Left renal cortex interstitium (tissue), 4 donors: ENCODE data around the gene PLXDC2. TPM values are rescaled to one million over a fixed set of nuclear protein-coding genes. Genes with fewer than 3 reads are reported as not detected.
A peak's percentile ranks its signal among the peaks of the same experiment; 100 is the strongest.
"Not testable (repeated sequence)": the region's sequence is repeated elsewhere in the genome, so short reads cannot be mapped to it uniquely, and the experiment has no call there.

Experiments used
- DNase-seq, 4 donors: peaks; one replicate each; pipeline ENCODE4 v3.0.0-alpha.2; 2013; ENCODE audit warnings: low read depth in 4 of 4, low spot score in 2 of 4, missing footprints in 1 of 4
- polyA plus RNA-seq, 4 donors: library from polyadenylated mRNA; unstranded; fragments of 120-200 nt; gene quantifications; one replicate each; pipeline ENCODE4 v1.2.1, GENCODE V29; 2013; ENCODE audit not compliant: insufficient read length in 4 of 4

The PLXDC2 gene
- polyA plus RNA-seq: 10 to 100 TPM; 28.0 to 35.6 (median 34.2) TPM

DNA sequence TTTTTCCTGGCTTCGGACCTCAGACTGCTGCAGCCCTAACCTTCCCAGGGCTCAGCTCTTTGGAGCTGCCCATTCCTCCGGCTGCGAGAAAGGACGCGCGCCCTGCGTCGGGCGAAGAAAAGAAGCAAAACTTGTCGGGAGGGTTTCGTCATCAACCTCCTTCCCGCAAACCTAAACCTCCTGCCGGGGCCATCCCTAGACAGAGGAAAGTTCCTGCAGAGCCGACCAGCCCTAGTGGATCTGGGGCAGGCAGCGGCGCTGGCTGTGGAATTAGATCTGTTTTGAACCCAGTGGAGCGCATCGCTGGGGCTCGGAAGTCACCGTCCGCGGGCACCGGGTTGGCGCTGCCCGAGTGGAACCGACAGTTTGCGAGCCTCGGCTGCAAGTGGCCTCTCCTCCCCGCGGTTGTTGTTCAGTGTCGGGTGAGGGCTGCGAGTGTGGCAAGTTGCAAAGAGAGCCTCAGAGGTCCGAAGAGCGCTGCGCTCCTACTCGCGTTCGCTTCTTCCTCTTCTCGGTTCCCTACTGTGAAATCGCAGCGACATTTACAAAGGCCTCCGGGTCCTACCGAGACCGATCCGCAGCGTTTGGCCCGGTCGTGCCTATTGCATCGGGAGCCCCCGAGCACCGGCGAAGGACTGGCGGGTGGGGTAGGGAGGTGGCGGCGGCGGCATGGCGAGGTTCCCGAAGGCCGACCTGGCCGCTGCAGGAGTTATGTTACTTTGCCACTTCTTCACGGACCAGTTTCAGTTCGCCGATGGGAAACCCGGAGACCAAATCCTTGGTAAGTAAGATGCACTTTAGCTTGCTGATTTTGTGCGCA lies at the start of gene PLXDC2:
TSS of gene PLXDC2 (plus strand) at position 22 of the 820 bp plus-strand sequence.
- peak in 3 of 4 donors; percentile 62 to 84 (median 64) for DNase-seq

DNA sequence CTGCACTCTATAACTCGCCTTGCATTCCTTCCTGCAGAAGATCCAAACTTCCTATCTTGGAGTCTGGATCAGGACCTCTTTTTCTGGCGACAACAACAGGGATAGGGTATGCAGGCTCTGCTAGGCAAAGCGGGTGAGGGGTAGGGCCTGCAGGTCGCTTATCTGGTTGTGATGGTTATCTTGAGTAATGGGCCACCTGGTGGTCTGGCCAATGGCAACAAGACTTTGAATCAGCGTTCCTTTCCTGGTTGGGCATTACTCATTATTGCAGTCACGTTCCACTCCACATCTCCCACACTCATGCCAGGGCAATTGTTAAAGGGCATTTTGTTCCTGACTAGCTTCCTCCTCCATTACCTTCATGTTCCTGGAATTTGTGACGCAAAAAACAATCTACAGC lies 48.4 kb upstream of the PLXDC2 start:
- DNase-seq: no peak

DNA sequence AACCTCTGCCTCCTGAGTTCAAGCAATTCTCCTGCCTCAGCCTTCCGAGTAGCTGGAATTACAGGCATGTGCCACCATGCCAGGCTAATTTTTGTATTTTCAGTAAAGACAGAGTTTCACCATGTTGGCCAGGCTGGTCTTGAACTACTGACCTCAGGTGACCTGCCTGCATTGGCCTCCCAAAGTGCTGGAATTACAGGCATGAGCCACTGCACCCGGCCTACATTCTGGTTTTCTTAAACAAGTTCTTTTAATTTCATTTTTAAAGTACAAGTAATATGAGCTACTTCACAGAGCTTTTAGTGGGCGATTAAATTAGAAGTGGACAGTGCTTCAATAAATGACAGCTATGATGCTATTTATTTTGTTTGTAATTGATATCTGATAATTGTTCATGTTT lies 46.4 kb upstream of the PLXDC2 start:
- DNase-seq: not testable (repeated sequence)

- DNase-seq: no peak
Observed at GRCh38 chr10:19772972-19773371, 43.3 kb upstream of the PLXDC2 start.

- DNase-seq: no peak
Observed at GRCh38 chr10:19775296-19775695, 40.9 kb upstream of the PLXDC2 start.

- no peak for DNase-seq
Observed at GRCh38 chr10:19777806-19778205, 38.4 kb upstream of the PLXDC2 start.

DNA sequence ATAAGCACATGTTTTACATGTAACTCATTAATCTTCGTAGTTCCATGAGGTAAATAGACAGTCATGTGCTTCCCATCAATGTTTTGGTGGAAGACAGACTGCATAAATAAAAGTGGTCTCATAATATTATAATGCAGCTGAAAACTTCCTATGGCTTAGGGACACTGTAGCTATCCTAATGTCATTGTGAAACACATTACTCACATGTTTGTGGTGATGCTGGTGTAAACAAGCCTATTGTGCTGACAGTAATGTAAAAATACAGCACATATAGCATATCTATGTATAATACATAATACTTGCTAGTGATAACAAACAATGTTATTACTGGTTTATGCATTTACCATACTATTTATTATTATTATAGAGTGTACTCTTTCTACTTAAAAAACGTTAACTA lies 37.2 kb upstream of the PLXDC2 start:
- DNase-seq: no peak

- DNase-seq: no peak
Observed at GRCh38 chr10:19782430-19783089, 33.7 kb upstream of the PLXDC2 start.

DNA sequence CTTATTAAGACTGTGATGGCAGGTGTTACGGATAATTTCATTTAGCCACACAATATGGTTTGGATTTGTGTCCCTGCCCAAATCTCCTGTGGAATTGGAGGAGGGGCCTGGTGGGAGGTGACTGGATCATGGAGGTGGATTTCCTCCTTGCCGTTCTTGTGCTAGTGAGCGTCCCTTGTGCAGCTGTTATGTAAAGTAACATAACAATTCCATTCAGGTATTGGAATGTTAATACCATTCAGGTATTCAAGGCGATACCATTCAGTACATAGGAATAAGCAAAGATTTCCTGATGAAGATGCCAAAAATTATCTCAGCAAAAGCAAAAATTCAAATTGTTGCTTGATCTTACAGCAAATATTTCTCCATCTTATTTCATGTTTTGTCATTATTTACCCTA lies 32.5 kb upstream of the PLXDC2 start:
- DNase-seq: no peak

DNA sequence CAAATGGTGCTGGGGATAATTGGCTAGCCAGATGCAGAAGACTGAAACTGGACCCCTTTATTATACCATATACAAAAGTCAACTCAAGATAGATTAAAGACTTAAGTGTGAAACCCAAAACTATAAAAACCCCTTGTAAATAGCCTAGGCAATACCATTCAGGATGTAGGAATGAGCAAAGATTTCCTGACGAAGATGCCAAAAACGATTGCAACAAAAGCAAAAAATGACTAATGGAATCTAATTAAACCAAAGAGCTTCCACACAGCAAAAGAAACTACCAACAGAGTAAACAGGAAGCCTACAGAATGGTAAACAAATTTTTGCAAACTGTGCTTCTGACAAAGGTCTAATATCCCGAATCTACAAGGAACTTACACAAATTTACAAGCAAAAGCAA lies 30.9 kb upstream of the PLXDC2 start:
- DNase-seq: no peak

- peak in 2 of 4 donors; percentile 13 to 20 for DNase-seq
Observed at GRCh38 chr10:19788075-19788686, 28.1 kb upstream of the PLXDC2 start.

DNA sequence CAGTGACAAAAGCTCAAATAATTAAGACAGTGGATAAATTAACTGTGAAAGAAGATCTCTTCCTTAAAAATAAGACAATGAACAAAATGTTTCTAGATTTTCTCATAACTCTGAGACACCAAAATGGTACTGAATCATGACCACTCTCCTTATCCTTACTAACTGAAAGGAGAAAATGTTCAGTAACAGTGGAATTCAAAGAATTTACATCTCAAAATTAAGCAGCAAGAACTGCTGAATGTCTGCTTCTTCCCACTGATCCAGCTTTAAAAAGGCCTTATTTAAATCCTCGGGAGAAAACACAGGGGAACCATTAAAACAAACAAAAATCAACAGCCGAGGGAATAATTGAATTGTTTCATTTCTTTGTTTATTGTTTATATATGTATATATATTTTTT lies 27.3 kb upstream of the PLXDC2 start:
- no peak for DNase-seq

DNA sequence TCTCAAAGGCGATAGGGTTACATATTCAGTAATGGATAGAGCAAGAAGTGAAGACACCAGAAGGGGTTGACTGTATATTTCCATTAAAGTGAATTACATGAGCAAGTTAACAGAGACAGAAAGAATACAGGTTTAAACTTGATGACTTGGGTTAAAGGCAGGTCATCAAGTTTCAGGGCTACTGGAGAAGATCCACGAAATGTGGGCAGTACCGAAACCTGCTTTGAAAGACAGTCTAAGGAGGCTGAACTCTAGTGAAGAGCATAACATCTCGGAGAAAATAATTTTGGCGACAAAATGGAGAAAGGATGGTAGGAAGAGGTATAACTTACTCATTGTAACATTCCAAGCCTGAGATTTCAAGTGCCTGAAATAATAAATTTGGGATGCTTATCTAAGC lies 26.6 kb upstream of the PLXDC2 start:
- DNase-seq: no peak

DNA sequence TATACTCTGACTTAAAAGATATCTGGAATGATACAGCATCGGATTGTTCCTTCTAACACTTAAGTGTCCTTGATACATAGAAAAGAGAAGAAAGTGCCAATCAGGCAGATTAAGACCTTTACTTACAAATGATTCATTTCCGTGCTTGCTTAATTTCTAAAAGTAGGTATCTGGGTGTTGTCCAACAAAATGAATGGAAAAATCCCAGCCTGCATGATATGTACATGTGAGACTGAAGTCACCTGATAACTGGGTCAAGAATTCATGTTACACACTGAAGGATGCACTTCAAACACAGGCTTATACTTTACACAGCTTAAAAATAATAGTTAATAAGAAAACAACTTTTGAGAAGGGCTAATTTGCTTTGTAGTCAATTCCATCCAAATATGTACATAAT lies 25.2 kb upstream of the PLXDC2 start:
- no peak for DNase-seq

GRCh38 chr10:19795684-19796083 lies 20.5 kb upstream of the PLXDC2 start:
- DNase-seq: no peak

DNA sequence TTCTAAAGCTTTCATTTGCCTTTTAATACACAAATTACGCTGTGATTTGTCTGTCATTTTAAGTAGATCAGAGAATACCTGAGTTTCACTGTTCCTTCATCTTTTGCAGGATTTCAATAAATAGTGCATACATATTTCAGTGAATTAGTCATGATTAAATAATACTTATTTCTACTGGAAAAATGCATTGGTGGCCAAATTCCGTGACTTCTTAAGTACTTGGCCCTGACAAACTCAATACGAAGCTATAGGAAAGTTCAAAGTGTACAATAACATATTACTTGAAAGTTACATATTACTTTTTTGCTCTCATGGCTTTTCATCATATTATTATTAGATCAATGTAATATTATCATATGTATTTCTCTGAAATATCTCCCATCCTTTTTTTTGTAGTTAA lies 16.1 kb upstream of the PLXDC2 start:
- DNase-seq: no peak

DNA sequence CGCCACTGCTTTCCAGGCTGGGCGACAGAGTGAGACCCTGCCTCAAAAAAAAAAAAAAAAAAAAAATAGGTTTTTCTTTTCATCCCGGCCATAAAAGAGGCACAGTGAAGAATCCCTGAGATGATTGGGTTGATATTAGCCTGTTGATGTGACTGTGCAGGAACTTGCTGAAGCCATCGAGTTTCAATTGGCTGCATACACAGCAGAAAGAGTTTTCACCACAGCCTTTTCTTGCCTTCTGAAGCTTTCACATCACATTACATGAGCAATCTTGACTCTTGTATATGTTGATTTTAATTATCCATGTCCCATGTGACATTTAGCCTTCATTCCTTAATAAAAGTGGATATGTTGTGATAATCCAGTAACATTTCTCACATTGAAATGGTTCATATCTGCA lies 14.9 kb upstream of the PLXDC2 start:
- DNase-seq: no peak

DNA sequence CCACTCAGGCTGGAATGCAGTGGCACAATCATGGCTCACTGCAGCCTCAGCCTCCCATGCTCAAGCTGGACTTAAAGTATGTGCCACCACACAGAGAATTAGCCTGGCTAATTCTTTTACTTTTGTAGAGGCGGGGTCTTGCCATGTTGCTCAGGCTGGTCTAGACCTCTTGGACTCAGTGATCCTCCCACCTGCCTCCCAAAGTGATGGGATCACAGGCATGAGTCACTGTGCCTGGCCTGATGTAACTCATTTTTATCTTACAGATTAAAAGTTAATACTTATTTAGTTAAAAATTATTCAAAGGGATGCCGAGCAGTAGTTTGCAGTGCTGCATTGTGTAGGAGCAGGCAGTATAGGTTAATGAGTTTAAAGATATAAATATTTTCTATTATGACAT lies 12.6 kb upstream of the PLXDC2 start:
- no peak for DNase-seq

DNA sequence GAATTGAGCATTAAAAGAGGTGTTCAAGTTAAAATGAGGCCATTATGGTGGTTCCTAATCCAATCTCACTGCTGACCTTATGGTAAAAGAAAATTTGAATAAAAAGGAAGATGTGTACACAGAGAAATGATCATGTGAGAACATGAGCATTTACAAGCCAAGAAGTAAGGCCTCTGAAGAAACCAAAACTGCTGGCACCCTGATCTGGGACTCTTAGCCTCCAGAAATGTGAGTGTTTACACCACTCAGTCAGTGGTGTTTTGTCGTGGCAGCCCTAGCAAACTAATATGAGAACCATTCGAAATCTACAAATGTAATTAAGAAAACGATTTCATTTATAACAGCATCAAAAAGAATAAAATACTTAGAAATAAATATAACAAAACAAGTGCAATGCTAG lies 6.8 kb upstream of the PLXDC2 start:
- no peak for DNase-seq

DNA sequence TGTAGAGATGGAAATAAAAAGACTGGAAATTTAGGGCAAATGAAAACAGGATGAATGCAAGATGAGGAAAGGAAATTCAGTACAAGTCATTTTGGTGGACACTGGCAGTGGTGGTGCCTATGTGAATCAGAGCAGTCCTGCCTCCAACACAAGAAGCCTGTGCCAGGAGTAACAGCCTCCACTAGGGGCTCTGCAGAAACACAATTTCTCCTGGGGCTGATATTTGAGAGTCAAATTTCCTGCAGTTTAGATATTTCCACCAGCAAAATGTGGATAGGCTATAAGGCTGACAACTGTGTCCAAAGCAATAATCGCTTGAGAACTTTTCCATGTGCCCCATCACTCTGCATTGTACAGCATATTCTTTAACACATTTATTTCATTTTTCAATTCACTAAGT lies 4.7 kb upstream of the PLXDC2 start:
- no peak for DNase-seq

- no peak for DNase-seq
Observed at GRCh38 chr10:19812976-19813375, 3.3 kb upstream of the PLXDC2 start.
